SU-DHL-6 (cell line): ENCODE data around the gene BEND6.

Experiments
- H2AFZ ChIP-seq: fragments of 200-600 bp; sonication (generic); 2 replicates; pipeline ENCODE4 v1.6.1; 2014; ENCODE audit warnings: low read depth, mild to moderate bottlenecking, moderate library complexity, mixed read lengths, antibody characterized with exemption, low read length; ENCODE audit not compliant: severe bottlenecking
- H3F3A ChIP-seq: fragments of 200-600 bp; shearing (Covaris generic); 2 replicates; pipeline ENCODE4 v1.6.0; 2016; ENCODE audit warnings: antibody characterized with exemption, mild to moderate bottlenecking; ENCODE audit not compliant: insufficient read depth
- H3K27ac ChIP-seq: fragments of 200-600 bp; sonication (generic); 2 replicates; pipeline ENCODE4 v1.5.1; 2016; ENCODE audit warnings: low read depth, mild to moderate bottlenecking, low read length, moderate library complexity, mixed read lengths
- H3K27me3 ChIP-seq: fragments of 200-600 bp; sonication (generic), shearing (Covaris generic); 2 replicates; pipeline ENCODE4 v1.6.0; 2014; ENCODE audit warnings: mild to moderate bottlenecking, low read length
- H3K36me3 ChIP-seq: fragments of 200-600 bp; sonication (generic); 2 replicates; pipeline ENCODE4 v1.6.1; 2014; ENCODE audit warnings: mild to moderate bottlenecking, low read length, mixed read lengths
- H3K4me2 ChIP-seq: fragments of 300-600, 200-600 bp; shearing (Covaris generic), sonication (generic); 2 replicates; pipeline ENCODE4 v1.6.0; 2014; ENCODE audit warnings: low read length, low read depth, mild to moderate bottlenecking; ENCODE audit not compliant: poor library complexity, severe bottlenecking
- H3K4me3 ChIP-seq: fragments of 200-600 bp; sonication (generic); 2 replicates; pipeline ENCODE4 v1.5.1; 2014; ENCODE audit warnings: antibody characterized with exemption, low read length, mild to moderate bottlenecking, mixed read lengths; ENCODE audit not compliant: insufficient read depth, poor library complexity, severe bottlenecking
- H3K79me2 ChIP-seq: fragments of 200-600 bp; sonication (generic); 2 replicates; pipeline ENCODE4 v1.6.1; 2014; ENCODE audit warnings: mild to moderate bottlenecking, low read length, moderate library complexity; ENCODE audit not compliant: insufficient read depth
- H3K9ac ChIP-seq: fragments of 200-600 bp; sonication (generic); 2 replicates; pipeline ENCODE4 v1.7.0; 2014; ENCODE audit warnings: mild to moderate bottlenecking, low read length
- H3K9me2 ChIP-seq: fragments of 200-600 bp; sonication (generic); replicated peaks from 2 replicates; pipeline ENCODE4 v1.6.1; 2014; ENCODE audit warnings: low read length; ENCODE audit not compliant: insufficient read depth
- H3K9me3 ChIP-seq: fragments of 200-600 bp; sonication (generic); 2 replicates; pipeline ENCODE4 v1.6.1; 2014; ENCODE audit warnings: low read length, mixed read lengths; ENCODE audit not compliant: insufficient read depth
- H4K20me1 ChIP-seq: fragments of 200-600 bp; sonication (generic); 2 replicates; pipeline ENCODE4 v1.6.1; 2014; ENCODE audit warnings: low read depth, mild to moderate bottlenecking, antibody characterized with exemption, low read length, moderate library complexity, mixed read lengths
- EZH2phosphoT487 ChIP-seq: fragments of 200-600 bp; sonication (generic), shearing (Covaris generic); conservative IDR thresholded peaks from 2 replicates; pipeline ENCODE4 v1.6.1; 2018; ENCODE audit warnings: mild to moderate bottlenecking, antibody characterized with exemption, low read length, moderate library complexity, mixed read lengths
- TF ChIP-seq, protein P1 (sequence below): fragments of 200-600 bp; sonication (generic); IDR thresholded peaks from one replicate; pipeline ENCODE4 v1.5.1; 2017; ENCODE audit warnings: antibody characterized with exemption, mild to moderate bottlenecking, low read length, moderate library complexity; ENCODE audit not compliant: insufficient read depth, poor library complexity, severe bottlenecking

Gene BEND6

DNA sequence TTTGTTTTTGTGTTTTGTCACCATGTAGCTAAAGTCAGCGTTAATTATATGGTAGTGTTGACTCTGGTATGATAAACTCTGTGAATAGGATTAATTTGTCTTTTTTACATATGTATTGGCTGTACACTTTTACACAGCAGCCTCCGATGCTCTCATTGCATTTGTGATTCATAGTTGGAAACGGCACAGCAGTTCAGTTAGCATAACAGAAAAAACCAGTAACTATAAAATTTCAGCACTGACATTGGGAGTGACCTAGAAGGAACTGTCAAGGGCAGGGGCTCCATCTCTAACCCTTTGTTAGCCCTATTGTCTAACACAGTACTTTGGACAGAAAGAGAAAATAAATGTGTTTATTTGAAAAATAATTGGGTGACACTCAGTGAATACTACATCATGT lies 5.6 kb upstream of the BEND6 start:
- TF ChIP-seq EZH2phosphoT487: no peak
- TF ChIP-seq, protein P1, sequence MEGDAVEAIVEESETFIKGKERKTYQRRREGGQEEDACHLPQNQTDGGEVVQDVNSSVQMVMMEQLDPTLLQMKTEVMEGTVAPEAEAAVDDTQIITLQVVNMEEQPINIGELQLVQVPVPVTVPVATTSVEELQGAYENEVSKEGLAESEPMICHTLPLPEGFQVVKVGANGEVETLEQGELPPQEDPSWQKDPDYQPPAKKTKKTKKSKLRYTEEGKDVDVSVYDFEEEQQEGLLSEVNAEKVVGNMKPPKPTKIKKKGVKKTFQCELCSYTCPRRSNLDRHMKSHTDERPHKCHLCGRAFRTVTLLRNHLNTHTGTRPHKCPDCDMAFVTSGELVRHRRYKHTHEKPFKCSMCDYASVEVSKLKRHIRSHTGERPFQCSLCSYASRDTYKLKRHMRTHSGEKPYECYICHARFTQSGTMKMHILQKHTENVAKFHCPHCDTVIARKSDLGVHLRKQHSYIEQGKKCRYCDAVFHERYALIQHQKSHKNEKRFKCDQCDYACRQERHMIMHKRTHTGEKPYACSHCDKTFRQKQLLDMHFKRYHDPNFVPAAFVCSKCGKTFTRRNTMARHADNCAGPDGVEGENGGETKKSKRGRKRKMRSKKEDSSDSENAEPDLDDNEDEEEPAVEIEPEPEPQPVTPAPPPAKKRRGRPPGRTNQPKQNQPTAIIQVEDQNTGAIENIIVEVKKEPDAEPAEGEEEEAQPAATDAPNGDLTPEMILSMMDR: no peak
- H3K9me2 ChIP-seq: no peaks in the 10 kb centered on the region
- H3K4me2 ChIP-seq: no peak overlapping the region

GRCh38 chr6:56949925-56950495 lies 4.9 kb upstream of the BEND6 start:
- H4K20me1 ChIP-seq: no peaks in the 10 kb centered on the region
- H3K27me3 ChIP-seq: no peaks in the 10 kb centered on the region
- no peaks in the 10 kb centered on the region for H3K9me2 ChIP-seq
- H3F3A ChIP-seq: no peaks in the 10 kb centered on the region
- no peak overlapping the region for H3K27ac ChIP-seq
- no peak overlapping the region for H3K4me3 ChIP-seq
- no peak overlapping the region for H3K9ac ChIP-seq
- no peaks in the 10 kb centered on the region for H3K79me2 ChIP-seq
- no peaks in the 10 kb centered on the region for H3K36me3 ChIP-seq
- TF ChIP-seq, protein P1: no peak
- TF ChIP-seq EZH2phosphoT487: no peak
- H3K9me3 ChIP-seq: no peaks in the 10 kb centered on the region
- no peak overlapping the region for H2AFZ ChIP-seq
- no peak overlapping the region for H3K4me2 ChIP-seq

More for the DNA sequence above, 5.6 kb upstream of the BEND6 start:
- no peak overlapping the region for H2AFZ ChIP-seq
- no peak overlapping the region for H3K9ac ChIP-seq
- no peak overlapping the region for H3K4me3 ChIP-seq
- H3K79me2 ChIP-seq: no peaks in the 10 kb centered on the region
- no peaks in the 10 kb centered on the region for H4K20me1 ChIP-seq
- no peaks in the 10 kb centered on the region for H3K36me3 ChIP-seq
- no peaks in the 10 kb centered on the region for H3K9me3 ChIP-seq
- no peaks in the 10 kb centered on the region for H3K27me3 ChIP-seq
- no peaks in the 10 kb centered on the region for H3F3A ChIP-seq
- H3K27ac ChIP-seq: no peak overlapping the region

GRCh38 chr6:56951049-56951831 lies 3.7 kb upstream of the BEND6 start:
- Histone ChIP-seq H3F3A (0 out of 2 replicates have a peak, but pooled peaks cover 3% of the 10 kb centered on the region), H3K27me3 (no peaks in the 10 kb centered on the region), H4K20me1 (no peaks in the 10 kb centered on the region), H3K36me3 (no peaks in the 10 kb centered on the region), H3K9ac (no peak overlapping the region), H2AFZ (no peak overlapping the region), H3K4me2 (no peak overlapping the region), H3K4me3 (no peak overlapping the region), H3K9me2 (no peaks in the 10 kb centered on the region), H3K79me2 (no peaks in the 10 kb centered on the region), H3K27ac (no peak overlapping the region), H3K9me3 (no peaks in the 10 kb centered on the region)
- TF ChIP-seq, protein P1: no peak
- TF ChIP-seq EZH2phosphoT487: no peak
